Activated CD4-positive, alpha-beta T cell treated with anti-CD3 and anti-CD28 coated beads, Interleukin-2, amount 10 ng/mL, durations not matched to agents 24 days and 14 days (primary cell): ENCODE results near the gene PCOLCE2. TPM values are rescaled to one million over a fixed set of nuclear protein-coding genes. Genes with fewer than 3 reads are reported as not detected.

Source experiments
- DNase-seq: peaks from one replicate; pipeline ENCODE4 v3.0.0; 2022
- H3K27ac Mint-ChIP-seq: one replicate; pipeline ENCODE4 v1.8.0; 2022; ENCODE audit warnings: mild to moderate bottlenecking, mixed read lengths
- H3K27me3 Mint-ChIP-seq: one replicate; pipeline ENCODE4 v1.8.0; 2022; ENCODE audit warnings: mixed read lengths
- H3K36me3 Mint-ChIP-seq: one replicate; pipeline ENCODE4 v1.8.0; 2022; ENCODE audit warnings: low read depth, mild to moderate bottlenecking, mixed read lengths
- H3K4me1 Mint-ChIP-seq: one replicate; pipeline ENCODE4 v1.8.0; 2021; ENCODE audit warnings: mixed read lengths
- H3K4me3 Mint-ChIP-seq: one replicate; pipeline ENCODE4 v1.8.0; 2022; ENCODE audit warnings: mild to moderate bottlenecking, moderate library complexity, mixed read lengths
- H3K9me3 Mint-ChIP-seq: one replicate; pipeline ENCODE4 v1.8.0; 2021; ENCODE audit warnings: mixed read lengths
- intact Hi-C: fragments of 100-400 bp; cut with micrococcal nuclease; formaldehyde crosslinking; loops from one replicate; pipeline ENCODE4 v1.15.1; 2023
- total RNA-seq: library from RNA; stranded (reverse); gene quantifications from 2 replicates; pipeline ENCODE4 v1.2.3, GENCODE V29; 2022

The PCOLCE2 gene
- total RNA-seq, 1 donor from 2014 or later: 0.33 TPM

- DNase-seq: no peak
- H3K36me3 Mint-ChIP-seq: no peaks in the 10 kb centered on the region
- H3K4me3 Mint-ChIP-seq: no peak overlapping the region
- no peak overlapping the region for H3K27ac Mint-ChIP-seq
- intact Hi-C loops: no loop called here
- H3K9me3 Mint-ChIP-seq: no peaks in the 10 kb centered on the region
- peaks cover 4% of the 10 kb centered on the region for H3K4me1 Mint-ChIP-seq
- H3K27me3 Mint-ChIP-seq: peaks cover 11% of the 10 kb centered on the region
Observed at GRCh38 chr3:142866841-142867631, 21.8 kb downstream of the PCOLCE2 start.

- Mint-ChIP-seq H3K4me1 (peaks cover 4% of the 10 kb centered on the region), H3K27me3 (peaks cover 23% of the 10 kb centered on the region), H3K36me3 (no peaks in the 10 kb centered on the region), H3K27ac (no peak overlapping the region), H3K9me3 (no peaks in the 10 kb centered on the region), H3K4me3 (no peak overlapping the region)
- intact Hi-C loops: no loop called here
- no peak for DNase-seq
Observed at GRCh38 chr3:142863930-142864920, 24.7 kb downstream of the PCOLCE2 start.

GRCh38 chr3:142863010-142863817 lies 25.7 kb downstream of the PCOLCE2 start:
- H3K4me3 Mint-ChIP-seq: no peak overlapping the region
- intact Hi-C loops: no loop called here
- H3K4me1 Mint-ChIP-seq: peaks cover 4% of the 10 kb centered on the region
- no peaks in the 10 kb centered on the region for H3K9me3 Mint-ChIP-seq
- H3K27ac Mint-ChIP-seq: no peak overlapping the region
- no peaks in the 10 kb centered on the region for H3K36me3 Mint-ChIP-seq
- no peak for DNase-seq
- H3K27me3 Mint-ChIP-seq: peaks cover 23% of the 10 kb centered on the region

- no peak overlapping the region for H3K27ac Mint-ChIP-seq
- peaks cover 23% of the 10 kb centered on the region for H3K27me3 Mint-ChIP-seq
- H3K4me3 Mint-ChIP-seq: no peak overlapping the region
- intact Hi-C loops: no loop called here
- no peaks in the 10 kb centered on the region for H3K36me3 Mint-ChIP-seq
- no peak for DNase-seq
- peaks cover 4% of the 10 kb centered on the region for H3K4me1 Mint-ChIP-seq
- H3K9me3 Mint-ChIP-seq: no peaks in the 10 kb centered on the region
Observed at GRCh38 chr3:142861926-142862325, 27.0 kb downstream of the PCOLCE2 start.

GRCh38 chr3:142858043-142858442 lies 30.8 kb downstream of the PCOLCE2 start:
- H3K4me3 Mint-ChIP-seq: no peak overlapping the region
- DNase-seq: peak; percentile 27
- H3K36me3 Mint-ChIP-seq: no peaks in the 10 kb centered on the region
- H3K4me1 Mint-ChIP-seq: no peaks in the 10 kb centered on the region
- peaks cover 27% of the 10 kb centered on the region for H3K27me3 Mint-ChIP-seq
- intact Hi-C loops: no loop called here
- no peak overlapping the region for H3K27ac Mint-ChIP-seq
- no peaks in the 10 kb centered on the region for H3K9me3 Mint-ChIP-seq

GRCh38 chr3:142857056-142857455 lies 31.8 kb downstream of the PCOLCE2 start:
- Mint-ChIP-seq H3K9me3 (no peaks in the 10 kb centered on the region), H3K4me3 (no peak overlapping the region), H3K27ac (no peak overlapping the region), H3K27me3 (peaks cover 25% of the 10 kb centered on the region), H3K4me1 (no peaks in the 10 kb centered on the region), H3K36me3 (no peaks in the 10 kb centered on the region)
- peak; percentile 50 for DNase-seq
- intact Hi-C loops: no loop called here

GRCh38 chr3:142853270-142854168 lies 35.4 kb downstream of the PCOLCE2 start:
- Mint-ChIP-seq H3K9me3 (no peaks in the 10 kb centered on the region), H3K27me3 (peaks cover 12% of the 10 kb centered on the region), H3K4me1 (no peaks in the 10 kb centered on the region), H3K36me3 (no peaks in the 10 kb centered on the region), H3K4me3 (no peak overlapping the region), H3K27ac (no peak overlapping the region)
- peak; percentile 34 for DNase-seq
- intact Hi-C loops: no loop called here

GRCh38 chr3:142852009-142852408 lies 36.9 kb downstream of the PCOLCE2 start:
- DNase-seq: peak; percentile 18
- Mint-ChIP-seq H3K4me3 (no peak overlapping the region), H3K4me1 (no peaks in the 10 kb centered on the region), H3K27ac (no peak overlapping the region), H3K9me3 (no peaks in the 10 kb centered on the region), H3K36me3 (no peaks in the 10 kb centered on the region), H3K27me3 (peaks cover 10% of the 10 kb centered on the region)
- intact Hi-C loops: no loop called here

- Mint-ChIP-seq H3K4me3 (no peak overlapping the region), H3K4me1 (no peaks in the 10 kb centered on the region), H3K9me3 (no peaks in the 10 kb centered on the region), H3K27ac (no peak overlapping the region), H3K36me3 (no peaks in the 10 kb centered on the region), H3K27me3 (peaks cover 8% of the 10 kb centered on the region)
- intact Hi-C loops: no loop called here
- peak; percentile 53 for DNase-seq
Observed at GRCh38 chr3:142850395-142851023, 38.4 kb downstream of the PCOLCE2 start.

- no peak for DNase-seq
- Mint-ChIP-seq H3K9me3 (no peaks in the 10 kb centered on the region), H3K4me3 (no peak overlapping the region), H3K27me3 (peaks cover 3% of the 10 kb centered on the region), H3K36me3 (no peaks in the 10 kb centered on the region), H3K27ac (no peak overlapping the region), H3K4me1 (peaks cover 2% of the 10 kb centered on the region)
- intact Hi-C loops: no loop called here
Observed at GRCh38 chr3:142849148-142849547, 39.7 kb downstream of the PCOLCE2 start.

GRCh38 chr3:142846779-142847577 lies 41.9 kb downstream of the PCOLCE2 start:
- intact Hi-C loops: no loop called here
- Mint-ChIP-seq H3K4me1 (peaks cover 2% of the 10 kb centered on the region), H3K27me3 (peaks cover 10% of the 10 kb centered on the region), H3K4me3 (no peak overlapping the region), H3K27ac (no peak overlapping the region), H3K36me3 (no peaks in the 10 kb centered on the region), H3K9me3 (no peaks in the 10 kb centered on the region)
- DNase-seq: peak; percentile 45
